Endothelial cell of umbilical vein (primary cell): ENCODE results near the gene EIF4G2. TPM values are rescaled to one million over a fixed set of nuclear protein-coding genes. Genes with fewer than 3 reads are reported as not detected.

Experiments
- BruUV-seq: library from RNA; stranded (reverse); fragments of 400-500 nt; replicated peaks from 2 replicates; lab custom pipeline; 2021; lab: Mats Ljungman, UMichigan
- CTCF ChIA-PET: fragments of 300-600, 350-600 bp; sonication (Branson Sonifier 250); formaldehyde crosslinking; loops from one replicate; lab custom pipeline; 2021; ENCODE audit warnings: antibody characterized with exemption, inconsistent platforms; lab: Charles Lee
- POLR2A ChIA-PET: fragments of 300-600, 350-600 bp; sonication (Branson Sonifier 250); formaldehyde crosslinking; loops from one replicate; lab custom pipeline; 2021; ENCODE audit warnings: antibody characterized with exemption, inconsistent platforms; lab: Charles Lee
- DNase-seq: peaks from one replicate; pipeline ENCODE4 v3.0.0-alpha.2; 2011; ENCODE audit warnings: low read depth, low spot score
- FAIRE-seq: peaks from 2 replicates; lab custom pipeline; 2011; peaks lifted over from hg19 to GRCh38; lab: Jason Lieb, UNC
- H2AFZ ChIP-seq: 2 replicates; pipeline ENCODE4 v1.6.0; 2012; ENCODE audit warnings: low read depth, low read length, control low read depth, inconsistent platforms
- H3K27ac ChIP-seq: 2 replicates; pipeline ENCODE4 v1.5.1; 2011; ENCODE audit warnings: low read depth, mild to moderate bottlenecking, control low read depth, low read length, moderate library complexity; ENCODE audit not compliant: insufficient read depth
- H3K27me3 ChIP-seq, 2 experiments: 2 replicates each; pipeline versions ENCODE4 v1.6.0 to v1.6.1; 2011; ENCODE audit warnings: low read length in 2 of 2, mixed read lengths in 1 of 2; ENCODE audit not compliant: control insufficient read depth in 2 of 2, insufficient read depth in 2 of 2
- H3K36me3 ChIP-seq, 2 experiments: 2 replicates in 1 of 2; 3 replicates in 1 of 2; pipeline ENCODE4 v1.5.1; 2011; ENCODE audit warnings: low read length in 2 of 2, mild to moderate bottlenecking in 1 of 2, moderate library complexity in 1 of 2; ENCODE audit not compliant: control insufficient read depth in 2 of 2, insufficient read depth in 2 of 2; ENCODE audit errors: extremely low read depth in 1 of 2
- H3K4me1 ChIP-seq: 3 replicates; pipeline ENCODE4 v1.5.1; 2011; ENCODE audit warnings: mild to moderate bottlenecking, low read length; ENCODE audit not compliant: control insufficient read depth, insufficient read depth; ENCODE audit errors: extremely low read depth
- H3K4me2 ChIP-seq: 2 replicates; pipeline ENCODE4 v1.6.1; 2011; ENCODE audit warnings: low read length, control low read depth, mixed read lengths; ENCODE audit not compliant: insufficient read depth
- H3K4me3 ChIP-seq, 3 experiments: fragments of 200-600 bp in 1 of 3; sonication (generic), shearing (Covaris generic) in 1 of 3; replicated peaks in 1 of 3; 2 replicates each; pipeline ENCODE4 v1.5.1; 2011 to 2016; ENCODE audit warnings: control low read depth in 3 of 3, low read length in 3 of 3, mild to moderate bottlenecking in 2 of 3, inconsistent platforms in 1 of 3, low read depth in 1 of 3, moderate library complexity in 1 of 3; ENCODE audit not compliant: insufficient read depth in 1 of 3
- H3K79me2 ChIP-seq: 2 replicates; pipeline ENCODE4 v1.6.0; 2012; ENCODE audit warnings: low read length, inconsistent platforms; ENCODE audit not compliant: control insufficient read depth, insufficient read depth
- H3K9ac ChIP-seq: replicated peaks from 2 replicates; pipeline ENCODE3; 2011; ENCODE audit warnings: low read length, control low read depth; ENCODE audit not compliant: insufficient read depth; ENCODE audit errors: extremely low read depth
- H3K9me1 ChIP-seq: replicated peaks from 3 replicates; pipeline ENCODE4 v1.6.0; 2011; ENCODE audit warnings: mild to moderate bottlenecking, low read length; ENCODE audit not compliant: control insufficient read depth, insufficient read depth; ENCODE audit errors: extremely low read depth
- H3K9me3 ChIP-seq: replicated peaks from 2 replicates; pipeline ENCODE4 v1.5.1; 2012; ENCODE audit warnings: low read length, inconsistent platforms; ENCODE audit not compliant: control insufficient read depth, insufficient read depth
- H4K20me1 ChIP-seq: replicated peaks from 2 replicates; pipeline ENCODE3; 2011; ENCODE audit warnings: mild to moderate bottlenecking, low read length; ENCODE audit not compliant: control insufficient read depth, insufficient read depth; ENCODE audit errors: extremely low read depth
- EZH2 ChIP-seq: IDR thresholded peaks from 2 replicates; pipeline ENCODE4 v1.6.1; 2012; ENCODE audit warnings: borderline replicate concordance, low read depth, mild to moderate bottlenecking, moderate library complexity, low read length, inconsistent platforms; ENCODE audit not compliant: severe bottlenecking
- FOS ChIP-seq: IDR thresholded peaks from 2 replicates; pipeline ENCODE4 v1.6.1; 2011; ENCODE audit warnings: mild to moderate bottlenecking, low read length, moderate library complexity, borderline replicate concordance; ENCODE audit not compliant: insufficient read depth
- GATA2 ChIP-seq: IDR thresholded peaks from 2 replicates; pipeline ENCODE4 v1.7.0; 2011; ENCODE audit warnings: low read depth, mild to moderate bottlenecking, moderate library complexity, mixed read lengths, low read length; ENCODE audit not compliant: insufficient read length, insufficient read depth
- JUN ChIP-seq: IDR thresholded peaks from 2 replicates; pipeline ENCODE4 v1.6.1; 2011; ENCODE audit warnings: borderline replicate concordance, low read depth; ENCODE audit not compliant: insufficient read length, insufficient read depth
- MAX ChIP-seq: IDR thresholded peaks from 2 replicates; pipeline ENCODE4 v1.6.1; 2011; ENCODE audit not compliant: insufficient read depth, insufficient read length
- MYC ChIP-seq: IDR thresholded peaks from one replicate; pipeline ENCODE4 v1.6.1; 2011; ENCODE audit warnings: mild to moderate bottlenecking, low read depth, low read length
- POLR2A ChIP-seq: IDR thresholded peaks from 2 replicates; pipeline ENCODE4 v1.6.1; 2012; ENCODE audit warnings: low read depth, mild to moderate bottlenecking, control low read depth, low read length
- POLR2AphosphoS5 ChIP-seq: IDR thresholded peaks from 2 replicates; pipeline ENCODE4 v1.6.1; 2012; ENCODE audit warnings: low read depth, mild to moderate bottlenecking, control low read depth, low read length, moderate library complexity; ENCODE audit not compliant: insufficient read depth
- dilution Hi-C: fragments of 300-500 bp; cut with MboI; formaldehyde crosslinking; loops from one replicate; pipeline ENCODE4 v1.15.0; 2019; ENCODE audit warnings: low sequenced_read_pairs; ENCODE audit not compliant: extremely low pct_ligation_motif_present
- intact Hi-C: fragments of 100-400 bp; cut with micrococcal nuclease; formaldehyde crosslinking; loops from one replicate; pipeline ENCODE4 v1.10.0; 2022
- polyA plus RNA-seq, 4 experiments: library from polyadenylated mRNA; depleted of rRNA in 3 of 4; stranded (reverse) in 3 of 4; unstranded in 1 of 4; fragments of >200 nt; gene quantifications; 2 replicates each; pipeline versions ENCODE4 v1.2.1 to v1.2.3, GENCODE V29; 2011 to 2012; ENCODE audit warnings: missing spikeins in 1 of 4
- total RNA-seq: library from RNA; stranded (reverse); gene quantifications from 2 replicates; pipeline ENCODE4 v1.2.3, GENCODE V29; 2021
- TF ChIP-seq, protein P1 (sequence below), 2 donors: IDR thresholded peaks; 1 replicate in 1 of 2; 2 replicates in 1 of 2; pipeline ENCODE4 v1.5.1; 2011; ENCODE audit warnings: low read length in 2 of 2, mild to moderate bottlenecking in 2 of 2, moderate library complexity in 2 of 2, control low read depth in 1 of 2, inconsistent platforms in 1 of 2, low read depth in 1 of 2; ENCODE audit not compliant: insufficient read depth in 1 of 2; ENCODE audit errors: extremely low read depth in 1 of 2

Gene EIF4G2
- total and polyA plus RNA-seq, 2 donors (not counting 3 experiments of a cell fraction or from before 2014, with no cell fraction given): 382 to 1,194 TPM

DNA sequence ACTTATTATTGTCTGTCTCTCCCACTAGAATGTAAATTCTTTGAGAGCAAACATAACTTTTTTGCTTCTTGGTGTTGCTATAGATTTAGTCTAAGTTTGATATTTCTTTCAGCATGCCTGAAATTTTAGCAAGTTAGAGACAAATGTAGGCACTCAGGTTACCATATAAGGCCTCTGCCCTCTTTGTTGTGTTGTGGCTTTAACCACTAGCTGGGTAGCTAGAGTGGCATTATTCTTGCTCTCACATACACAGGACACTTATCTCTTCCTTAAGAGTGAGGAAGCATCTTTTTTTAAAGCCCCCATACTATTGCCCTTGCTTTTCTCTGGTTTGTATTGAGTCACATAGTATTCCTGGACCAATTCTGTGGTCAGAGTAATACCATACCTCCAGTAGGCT, 37.9 kb upstream of the EIF4G2 start:
- TF ChIP-seq POLR2A (no peak), POLR2AphosphoS5 (no peak), MAX (no peak)
- no peak overlapping the region for H3K9ac ChIP-seq
- no peaks in the 10 kb centered on the region for H4K20me1 ChIP-seq
- no peak overlapping the region for H3K4me2 ChIP-seq
- DNase-seq (no peak), FAIRE-seq (no peak)
- no peaks in the 10 kb centered on the region for H3K9me3 ChIP-seq
- CTCF ChIA-PET: no interaction called here
- BruUV-seq: no TSS peak
- H3K4me1 ChIP-seq: no peaks in the 10 kb centered on the region
- POLR2A ChIA-PET: no interaction called here
- no peaks in the 10 kb centered on the region for H3K79me2 ChIP-seq
- no peaks in the 10 kb centered on the region for H3K9me1 ChIP-seq
- H2AFZ ChIP-seq: no peak overlapping the region
- H3K27me3 ChIP-seq: no peaks in the 10 kb centered on the region
- H3K27ac ChIP-seq: no peak overlapping the region
- no peak overlapping the region for H3K4me3 ChIP-seq
- intact Hi-C loops: no loop called here
- dilution Hi-C loops: no loop called here
- H3K36me3 ChIP-seq: no peaks in the 10 kb centered on the region

- Histone ChIP-seq H3K27ac (no peak overlapping the region), H3K27me3 (no peaks in the 10 kb centered on the region), H3K9ac (no peak overlapping the region), H3K79me2 (no peaks in the 10 kb centered on the region), H3K9me3 (no peaks in the 10 kb centered on the region), H2AFZ (no peak overlapping the region), H3K4me2 (no peak overlapping the region), H3K4me1 (no peaks in the 10 kb centered on the region), H3K36me3 (no peaks in the 10 kb centered on the region), H3K4me3 (no peak overlapping the region), H4K20me1 (no peaks in the 10 kb centered on the region), H3K9me1 (no peaks in the 10 kb centered on the region)
- FAIRE-seq (no peak), DNase-seq (no peak)
- ChIA-PET CTCF (no interaction called here), POLR2A (no interaction called here)
- dilution Hi-C loops: no loop called here
- intact Hi-C loops: no loop called here
- no TSS peak for BruUV-seq
- TF ChIP-seq GATA2 (no peak), MAX (no peak), JUN (no peak), POLR2AphosphoS5 (no peak), FOS (no peak), EZH2 (no peak), POLR2A (no peak), MYC (no peak)
- TF ChIP-seq, protein P1, sequence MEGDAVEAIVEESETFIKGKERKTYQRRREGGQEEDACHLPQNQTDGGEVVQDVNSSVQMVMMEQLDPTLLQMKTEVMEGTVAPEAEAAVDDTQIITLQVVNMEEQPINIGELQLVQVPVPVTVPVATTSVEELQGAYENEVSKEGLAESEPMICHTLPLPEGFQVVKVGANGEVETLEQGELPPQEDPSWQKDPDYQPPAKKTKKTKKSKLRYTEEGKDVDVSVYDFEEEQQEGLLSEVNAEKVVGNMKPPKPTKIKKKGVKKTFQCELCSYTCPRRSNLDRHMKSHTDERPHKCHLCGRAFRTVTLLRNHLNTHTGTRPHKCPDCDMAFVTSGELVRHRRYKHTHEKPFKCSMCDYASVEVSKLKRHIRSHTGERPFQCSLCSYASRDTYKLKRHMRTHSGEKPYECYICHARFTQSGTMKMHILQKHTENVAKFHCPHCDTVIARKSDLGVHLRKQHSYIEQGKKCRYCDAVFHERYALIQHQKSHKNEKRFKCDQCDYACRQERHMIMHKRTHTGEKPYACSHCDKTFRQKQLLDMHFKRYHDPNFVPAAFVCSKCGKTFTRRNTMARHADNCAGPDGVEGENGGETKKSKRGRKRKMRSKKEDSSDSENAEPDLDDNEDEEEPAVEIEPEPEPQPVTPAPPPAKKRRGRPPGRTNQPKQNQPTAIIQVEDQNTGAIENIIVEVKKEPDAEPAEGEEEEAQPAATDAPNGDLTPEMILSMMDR (IDR thresholded peaks at IDR 0.05; ENCODE audit: extremely low read depth in 1 of 2, insufficient read depth in 1 of 2, low read depth in 1 of 2, low read length in 2 of 2): no peak
Observed at GRCh38 chr11:10845589-10845988, 36.9 kb upstream of the EIF4G2 start.
